Endothelial cell of umbilical vein (primary cell): ENCODE measurements around the gene ZC3H18.

Experiments used
- EZH2 ChIP-seq: IDR thresholded peaks from 2 replicates; pipeline ENCODE4 v1.6.1; 2012; ENCODE audit warnings: borderline replicate concordance, low read depth, mild to moderate bottlenecking, moderate library complexity, low read length, inconsistent platforms; ENCODE audit not compliant: severe bottlenecking
- MYC ChIP-seq: IDR thresholded peaks from one replicate; pipeline ENCODE4 v1.6.1; 2011; ENCODE audit warnings: mild to moderate bottlenecking, low read depth, low read length
- POLR2A ChIP-seq: IDR thresholded peaks from 2 replicates; pipeline ENCODE4 v1.6.1; 2012; ENCODE audit warnings: low read depth, mild to moderate bottlenecking, control low read depth, low read length
- POLR2AphosphoS5 ChIP-seq: IDR thresholded peaks from 2 replicates; pipeline ENCODE4 v1.6.1; 2012; ENCODE audit warnings: low read depth, mild to moderate bottlenecking, control low read depth, low read length, moderate library complexity; ENCODE audit not compliant: insufficient read depth
- TF ChIP-seq, protein P1 (sequence below), 2 donors: IDR thresholded peaks; 1 replicate in 1 of 2; 2 replicates in 1 of 2; pipeline ENCODE4 v1.5.1; 2011; ENCODE audit warnings: low read length in 2 of 2, mild to moderate bottlenecking in 2 of 2, moderate library complexity in 2 of 2, control low read depth in 1 of 2, inconsistent platforms in 1 of 2, low read depth in 1 of 2; ENCODE audit not compliant: insufficient read depth in 1 of 2; ENCODE audit errors: extremely low read depth in 1 of 2
- TF ChIP-seq, protein P2 (sequence below): IDR thresholded peaks from 2 replicates; pipeline ENCODE4 v1.6.1; 2011; ENCODE audit not compliant: insufficient read depth, insufficient read length

DNA sequence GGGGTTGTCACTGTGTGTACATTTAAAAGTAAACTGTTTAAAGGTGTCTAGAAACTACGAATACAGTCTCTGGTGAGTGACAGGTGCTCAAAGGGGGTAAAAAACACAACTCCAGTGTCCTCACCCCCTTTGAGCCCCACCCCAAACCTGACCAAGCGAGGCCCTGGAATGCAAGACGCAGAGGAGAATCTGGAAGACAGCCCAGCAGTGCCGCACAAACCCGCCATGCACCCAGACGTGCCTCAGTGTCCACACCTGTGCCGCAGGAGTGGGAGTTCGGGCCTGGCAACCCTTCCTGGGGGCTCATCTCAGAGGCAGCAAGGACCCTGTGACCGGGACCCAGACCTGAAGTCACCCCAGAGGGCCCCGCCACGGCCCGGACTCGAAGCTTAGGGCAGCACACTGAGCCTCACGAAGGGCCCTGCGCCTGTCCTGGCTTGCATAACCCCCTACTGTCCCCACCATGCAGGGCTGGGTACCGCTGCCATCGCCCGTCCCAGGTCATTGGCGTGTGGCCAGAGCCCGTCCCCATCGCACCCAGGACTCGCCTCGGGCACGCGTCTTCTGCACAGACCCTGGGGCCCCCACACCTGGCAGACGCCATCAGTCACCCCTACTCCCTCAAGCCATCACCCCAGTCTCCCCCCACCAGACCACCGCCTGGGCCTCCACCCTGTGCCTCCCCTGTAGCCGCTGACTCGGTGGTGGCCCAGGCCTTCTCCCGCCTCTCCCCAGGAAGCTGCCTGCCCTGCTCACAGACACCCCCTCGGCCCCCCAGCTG, 33.0 kb upstream of the ZC3H18 start:
- no peak for TF ChIP-seq POLR2A
- TF ChIP-seq, protein P1, sequence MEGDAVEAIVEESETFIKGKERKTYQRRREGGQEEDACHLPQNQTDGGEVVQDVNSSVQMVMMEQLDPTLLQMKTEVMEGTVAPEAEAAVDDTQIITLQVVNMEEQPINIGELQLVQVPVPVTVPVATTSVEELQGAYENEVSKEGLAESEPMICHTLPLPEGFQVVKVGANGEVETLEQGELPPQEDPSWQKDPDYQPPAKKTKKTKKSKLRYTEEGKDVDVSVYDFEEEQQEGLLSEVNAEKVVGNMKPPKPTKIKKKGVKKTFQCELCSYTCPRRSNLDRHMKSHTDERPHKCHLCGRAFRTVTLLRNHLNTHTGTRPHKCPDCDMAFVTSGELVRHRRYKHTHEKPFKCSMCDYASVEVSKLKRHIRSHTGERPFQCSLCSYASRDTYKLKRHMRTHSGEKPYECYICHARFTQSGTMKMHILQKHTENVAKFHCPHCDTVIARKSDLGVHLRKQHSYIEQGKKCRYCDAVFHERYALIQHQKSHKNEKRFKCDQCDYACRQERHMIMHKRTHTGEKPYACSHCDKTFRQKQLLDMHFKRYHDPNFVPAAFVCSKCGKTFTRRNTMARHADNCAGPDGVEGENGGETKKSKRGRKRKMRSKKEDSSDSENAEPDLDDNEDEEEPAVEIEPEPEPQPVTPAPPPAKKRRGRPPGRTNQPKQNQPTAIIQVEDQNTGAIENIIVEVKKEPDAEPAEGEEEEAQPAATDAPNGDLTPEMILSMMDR (IDR thresholded peaks at IDR 0.05; ENCODE audit: extremely low read depth in 1 of 2, insufficient read depth in 1 of 2, low read depth in 1 of 2, low read length in 2 of 2): no peak
- TF ChIP-seq EZH2: no peak
- TF ChIP-seq, protein P2, sequence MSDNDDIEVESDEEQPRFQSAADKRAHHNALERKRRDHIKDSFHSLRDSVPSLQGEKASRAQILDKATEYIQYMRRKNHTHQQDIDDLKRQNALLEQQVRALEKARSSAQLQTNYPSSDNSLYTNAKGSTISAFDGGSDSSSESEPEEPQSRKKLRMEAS: no peak
- TF ChIP-seq POLR2AphosphoS5: no peak
- no peak for TF ChIP-seq MYC
